ENCODE measurements around the gene PIGM.

DNA sequence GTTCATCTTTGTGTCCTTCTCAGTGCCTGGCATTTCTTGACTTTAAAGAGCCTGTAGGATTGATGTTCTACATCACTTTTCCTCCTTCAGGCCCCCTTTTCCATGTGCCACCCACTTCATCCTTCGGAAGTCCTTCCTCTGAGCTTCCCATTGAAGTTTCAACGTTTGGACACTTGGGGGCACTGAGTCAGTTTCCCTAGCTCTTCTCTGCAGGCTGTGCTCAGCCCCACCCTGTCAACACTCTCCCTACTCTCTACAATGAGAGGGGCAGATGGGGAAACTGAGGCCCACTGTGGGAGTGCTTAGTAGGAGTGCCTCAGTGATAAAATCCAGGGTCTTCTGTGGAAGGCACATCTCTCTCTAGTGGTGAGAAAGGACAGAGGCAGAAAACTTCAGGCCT, 26.3 kb upstream of the PIGM start:
- TF ChIP-seq, protein P1, sequence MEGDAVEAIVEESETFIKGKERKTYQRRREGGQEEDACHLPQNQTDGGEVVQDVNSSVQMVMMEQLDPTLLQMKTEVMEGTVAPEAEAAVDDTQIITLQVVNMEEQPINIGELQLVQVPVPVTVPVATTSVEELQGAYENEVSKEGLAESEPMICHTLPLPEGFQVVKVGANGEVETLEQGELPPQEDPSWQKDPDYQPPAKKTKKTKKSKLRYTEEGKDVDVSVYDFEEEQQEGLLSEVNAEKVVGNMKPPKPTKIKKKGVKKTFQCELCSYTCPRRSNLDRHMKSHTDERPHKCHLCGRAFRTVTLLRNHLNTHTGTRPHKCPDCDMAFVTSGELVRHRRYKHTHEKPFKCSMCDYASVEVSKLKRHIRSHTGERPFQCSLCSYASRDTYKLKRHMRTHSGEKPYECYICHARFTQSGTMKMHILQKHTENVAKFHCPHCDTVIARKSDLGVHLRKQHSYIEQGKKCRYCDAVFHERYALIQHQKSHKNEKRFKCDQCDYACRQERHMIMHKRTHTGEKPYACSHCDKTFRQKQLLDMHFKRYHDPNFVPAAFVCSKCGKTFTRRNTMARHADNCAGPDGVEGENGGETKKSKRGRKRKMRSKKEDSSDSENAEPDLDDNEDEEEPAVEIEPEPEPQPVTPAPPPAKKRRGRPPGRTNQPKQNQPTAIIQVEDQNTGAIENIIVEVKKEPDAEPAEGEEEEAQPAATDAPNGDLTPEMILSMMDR (IDR thresholded peaks at IDR 0.05) = peak; percentile 23; the same call in 1 of the 3 replicates
- no peak for TF ChIP-seq JUNB (IDR thresholded peaks at IDR 0.05)
- no peak for TF ChIP-seq POLR2A (IDR thresholded peaks at IDR 0.05; ENCODE audit: low read length)
- no peak for TF ChIP-seq CEBPB (IDR thresholded peaks at IDR 0.05)
- TF ChIP-seq RFX5 (IDR thresholded peaks at IDR 0.05) = no peak

Measured in A549 (cell line).